Fibroblast of villous mesenchyme (primary cell): ENCODE measurements around the gene TLE3. TPM values are rescaled to one million over a fixed set of nuclear protein-coding genes. Genes with fewer than 3 reads are reported as not detected.

ENCODE experiments used
- DNase-seq: peaks from one replicate; pipeline ENCODE4 v3.0.0-alpha.2; 2010; ENCODE audit warnings: low read depth
- H3K4me3 ChIP-seq: 2 replicates; pipeline ENCODE4 v1.5.1; 2011; ENCODE audit warnings: low read depth, mild to moderate bottlenecking, low read length
- total RNA-seq: library from RNA; depleted of rRNA; stranded (reverse); fragments of >200 nt; gene quantifications from 2 replicates; pipeline ENCODE4 v1.2.3, GENCODE V29; 2012
- TF ChIP-seq, protein P1 (sequence below): IDR thresholded peaks from 2 replicates; pipeline ENCODE4 v1.5.1; 2012; ENCODE audit warnings: low read depth, mild to moderate bottlenecking, low read length; ENCODE audit not compliant: insufficient read depth

Gene TLE3
- total RNA-seq, 1 donor: 13.0 TPM

GRCh38 chr15:70008697-70009290 lies 88.9 kb downstream of the TLE3 start:
- TF ChIP-seq, protein P1, sequence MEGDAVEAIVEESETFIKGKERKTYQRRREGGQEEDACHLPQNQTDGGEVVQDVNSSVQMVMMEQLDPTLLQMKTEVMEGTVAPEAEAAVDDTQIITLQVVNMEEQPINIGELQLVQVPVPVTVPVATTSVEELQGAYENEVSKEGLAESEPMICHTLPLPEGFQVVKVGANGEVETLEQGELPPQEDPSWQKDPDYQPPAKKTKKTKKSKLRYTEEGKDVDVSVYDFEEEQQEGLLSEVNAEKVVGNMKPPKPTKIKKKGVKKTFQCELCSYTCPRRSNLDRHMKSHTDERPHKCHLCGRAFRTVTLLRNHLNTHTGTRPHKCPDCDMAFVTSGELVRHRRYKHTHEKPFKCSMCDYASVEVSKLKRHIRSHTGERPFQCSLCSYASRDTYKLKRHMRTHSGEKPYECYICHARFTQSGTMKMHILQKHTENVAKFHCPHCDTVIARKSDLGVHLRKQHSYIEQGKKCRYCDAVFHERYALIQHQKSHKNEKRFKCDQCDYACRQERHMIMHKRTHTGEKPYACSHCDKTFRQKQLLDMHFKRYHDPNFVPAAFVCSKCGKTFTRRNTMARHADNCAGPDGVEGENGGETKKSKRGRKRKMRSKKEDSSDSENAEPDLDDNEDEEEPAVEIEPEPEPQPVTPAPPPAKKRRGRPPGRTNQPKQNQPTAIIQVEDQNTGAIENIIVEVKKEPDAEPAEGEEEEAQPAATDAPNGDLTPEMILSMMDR: no peak
- DNase-seq: no peak
- no peak overlapping the region for H3K4me3 ChIP-seq

DNA sequence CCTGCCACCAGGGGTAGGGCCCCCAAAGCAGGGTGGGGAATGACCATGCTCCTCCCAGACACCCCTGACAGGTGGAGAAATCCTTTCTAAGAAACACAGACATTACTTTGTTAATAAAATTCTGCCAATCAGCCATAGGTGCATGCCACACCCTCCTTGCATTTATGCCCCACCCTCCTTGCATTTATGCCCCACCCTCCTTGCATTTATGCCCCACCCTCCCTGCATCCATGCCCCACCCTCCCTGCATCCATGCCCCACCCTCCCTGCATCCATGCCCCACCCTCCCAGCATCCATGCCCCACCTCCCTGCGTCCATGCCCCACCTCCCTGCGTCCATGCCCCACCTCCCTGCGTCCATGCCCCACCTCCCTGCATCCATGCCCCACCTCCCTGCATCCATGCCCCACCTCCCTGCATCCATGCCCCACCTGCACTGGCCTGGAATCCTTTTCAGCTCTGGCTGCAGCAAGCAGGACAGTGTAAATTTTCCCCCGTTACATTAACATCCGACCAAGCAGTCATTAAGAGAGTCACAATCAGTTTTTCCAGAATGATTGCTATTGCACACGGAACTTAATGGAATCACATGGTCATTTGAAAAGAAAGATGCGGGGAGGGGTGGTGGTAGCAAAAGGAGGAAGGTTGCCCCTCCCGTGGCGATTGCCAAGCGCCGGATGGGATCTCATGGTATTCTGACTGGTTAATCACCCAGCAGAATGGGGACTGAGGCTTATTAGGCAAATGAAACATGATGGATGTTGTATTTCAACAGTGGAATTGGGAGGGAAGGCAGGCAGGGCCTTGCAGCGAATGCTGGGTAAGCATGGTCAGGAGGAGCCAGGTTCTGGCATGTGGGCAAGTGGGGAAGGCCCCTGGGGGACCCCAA lies 91.2 kb downstream of the TLE3 start:
- DNase-seq: no peak
- TF ChIP-seq, protein P1: no peak
- H3K4me3 ChIP-seq: no peak overlapping the region

DNA sequence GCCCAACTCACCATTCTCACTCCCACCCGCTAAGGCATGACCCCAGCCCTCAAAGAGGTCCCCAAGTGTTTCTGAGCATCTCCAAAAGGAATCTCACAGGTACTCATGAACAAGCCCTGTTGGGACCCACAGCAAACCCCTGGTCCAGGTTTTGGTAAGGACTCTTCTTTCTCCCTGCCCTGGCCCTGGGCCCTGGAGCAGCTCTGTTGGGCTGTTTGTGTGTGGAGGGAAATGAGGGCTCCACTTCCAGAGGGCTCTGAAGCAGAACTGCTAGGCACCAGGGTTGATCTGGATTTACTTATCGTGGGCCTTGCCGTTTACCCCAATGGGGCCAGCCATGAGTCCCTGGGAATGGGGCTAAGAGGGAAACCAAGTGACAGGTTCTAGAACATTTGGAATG lies 92.9 kb downstream of the TLE3 start:
- TF ChIP-seq, protein P1: no peak
- no peak for DNase-seq
- no peak overlapping the region for H3K4me3 ChIP-seq

GRCh38 chr15:70002897-70003296 lies 94.8 kb downstream of the TLE3 start:
- TF ChIP-seq, protein P1: no peak
- no peak overlapping the region for H3K4me3 ChIP-seq
- no peak for DNase-seq

- no peak for DNase-seq
- TF ChIP-seq, protein P1: no peak
- no peak overlapping the region for H3K4me3 ChIP-seq
These were observed 95.9 kb downstream of the TLE3 start for GRCh38 chr15:70001859-70002258.

GRCh38 chr15:69999392-70000085 lies 98.2 kb downstream of the TLE3 start:
- H3K4me3 ChIP-seq: no peak overlapping the region
- TF ChIP-seq, protein P1: no peak
- DNase-seq: no peak
